Right atrium auricular region (tissue), 2 donors: ENCODE results near the gene TMEM178B. TPM values are rescaled to one million over a fixed set of nuclear protein-coding genes. Genes with fewer than 3 reads are reported as not detected.
A peak's percentile ranks its signal among the peaks of the same experiment; 100 is the strongest.

Experiments used
- DNase-seq: peaks from one replicate; pipeline ENCODE4 v3.0.0-alpha.2; 2019; ENCODE audit warnings: low spot score
- H3K27ac ChIP-seq, 2 donors: fragments of 200-600 bp; sonication (generic); 1 replicate in 1 of 2; 2 replicates in 1 of 2; pipeline ENCODE4 v1.5.1; 2016 to 2019
- H3K27me3 ChIP-seq, 2 donors: fragments of 200-600 bp; sonication (generic); one replicate each; pipeline versions ENCODE4 v1.5.1 to v1.6.0; 2017 to 2019
- H3K36me3 ChIP-seq: fragments of 200-600 bp; sonication (generic); one replicate; pipeline ENCODE4 v1.5.1; 2016
- H3K4me1 ChIP-seq, 2 donors: fragments of 200-600 bp; sonication (generic); one replicate each; pipeline versions ENCODE4 v1.5.1 to v1.6.0; 2017 to 2019
- H3K4me3 ChIP-seq, 2 donors: fragments of 200-600 bp; sonication (generic); 1 replicate in 1 of 2; 2 replicates in 1 of 2; pipeline ENCODE4 v1.5.1; 2017 to 2019; ENCODE audit warnings: mild to moderate bottlenecking in 1 of 2, moderate library complexity in 1 of 2
- H3K9me3 ChIP-seq, 2 donors: fragments of 200-600 bp; sonication (generic); one replicate each; pipeline ENCODE4 v1.5.1; 2019
- CTCF ChIP-seq, 2 donors: fragments of 200-600 bp; sonication (generic); IDR thresholded peaks; one replicate each; pipeline ENCODE4 v1.5.1; 2019; ENCODE audit warnings: antibody characterized with exemption in 2 of 2
- total RNA-seq, 2 donors: library from RNA; depleted of rRNA; stranded (reverse); fragments of >200 nt; gene quantifications; one replicate each; pipeline ENCODE4 v1.1.0, GENCODE V29; 2016

TMEM178B gene
- total RNA-seq, 2 donors from 2014 or later, result 15.8 to 48.7 TPM

DNA sequence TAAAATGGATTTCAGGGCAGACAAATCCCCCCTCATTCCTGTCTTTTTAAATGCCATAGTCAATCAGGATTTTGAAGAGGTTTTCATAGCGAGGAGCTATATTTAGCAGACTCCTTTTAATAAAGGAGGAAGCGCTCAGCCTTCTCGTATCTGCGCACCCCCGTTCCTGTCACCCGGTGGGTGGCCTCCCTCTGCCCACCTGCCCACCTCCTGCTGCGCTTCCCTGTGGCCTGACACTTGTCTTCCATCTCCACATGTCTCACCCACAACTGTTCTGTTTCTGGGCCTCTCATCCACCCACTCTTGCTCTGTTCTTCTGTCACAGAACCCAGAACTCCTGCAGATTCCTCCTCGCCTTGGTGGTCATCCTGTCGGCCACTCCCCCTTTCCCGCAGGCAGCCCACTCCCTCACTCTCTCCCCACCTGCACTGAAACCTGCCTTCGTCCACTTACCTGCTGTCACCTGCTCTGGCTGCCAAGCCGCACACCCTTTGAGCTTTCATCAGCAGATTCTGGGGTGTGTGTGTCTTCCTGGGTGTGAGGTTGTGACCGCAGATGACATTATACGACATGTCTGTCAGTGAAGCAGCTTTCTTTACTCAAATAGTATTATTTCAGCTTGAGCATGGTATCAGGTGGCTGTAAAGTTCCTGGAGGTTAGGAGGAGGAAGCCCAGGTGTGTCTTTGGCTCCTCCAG is 313.8 kb downstream of the TMEM178B start:
- TF ChIP-seq CTCF (IDR thresholded peaks at IDR 0.05), result no peak
- Histone ChIP-seq H3K36me3 (no peaks in the 10 kb centered on the region), H3K9me3 (no peaks in the 10 kb centered on the region), H3K27me3 (no peaks in the 10 kb centered on the region), H3K27ac (peak overlapping the region in 1 of 2 donors; percentile 48), H3K4me3 (no peak overlapping the region), H3K4me1 (peaks cover 0 to 25% of the 10 kb centered on the region in 2 donors)
- DNase-seq, result no peak

- H3K4me3 ChIP-seq, result no peak overlapping the region
- H3K36me3 ChIP-seq, result no peaks in the 10 kb centered on the region
- peaks cover 0 to 25% of the 10 kb centered on the region in 2 donors for H3K4me1 ChIP-seq
- no peaks in the 10 kb centered on the region for H3K9me3 ChIP-seq
- H3K27me3 ChIP-seq, result no peaks in the 10 kb centered on the region
- TF ChIP-seq CTCF (IDR thresholded peaks at IDR 0.05), result no peak
- peak overlapping the region in 1 of 2 donors; percentile 25 for H3K27ac ChIP-seq
- no peak for DNase-seq
Measured at GRCh38 chr7:141389140-141389796, 315.4 kb downstream of the TMEM178B start.

DNA sequence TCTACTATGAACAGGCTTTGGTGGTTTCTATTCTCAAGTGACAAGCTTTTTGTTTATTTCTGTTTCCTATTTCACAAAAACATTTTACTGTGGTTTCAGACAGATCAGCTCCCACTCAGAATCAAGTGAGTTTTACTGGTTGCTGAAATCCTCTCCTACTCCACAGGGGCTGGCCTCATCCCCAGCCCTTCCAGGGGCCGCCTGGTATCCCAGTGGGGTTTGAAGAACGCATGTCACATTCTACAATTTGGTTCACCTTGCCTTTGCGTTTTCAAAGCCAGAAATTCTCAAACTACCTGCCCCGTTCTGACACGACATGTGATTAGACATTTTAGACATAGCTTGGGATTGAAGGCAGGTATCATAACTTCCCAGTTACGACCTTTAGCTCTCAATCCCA is 316.5 kb downstream of the TMEM178B start:
- H3K4me1 ChIP-seq, result peaks cover 0 to 25% of the 10 kb centered on the region in 2 donors
- no peak overlapping the region for H3K4me3 ChIP-seq
- H3K9me3 ChIP-seq, result no peaks in the 10 kb centered on the region
- TF ChIP-seq CTCF (IDR thresholded peaks at IDR 0.05), result no peak
- H3K27ac ChIP-seq, result no peak overlapping the region
- no peak for DNase-seq
- H3K27me3 ChIP-seq, result no peaks in the 10 kb centered on the region
- H3K36me3 ChIP-seq, result no peaks in the 10 kb centered on the region

- no peak overlapping the region for H3K27ac ChIP-seq
- no peaks in the 10 kb centered on the region for H3K9me3 ChIP-seq
- peaks cover 0 to 20% of the 10 kb centered on the region in 2 donors for H3K4me1 ChIP-seq
- no peak for DNase-seq
- no peak for TF ChIP-seq CTCF (IDR thresholded peaks at IDR 0.05)
- no peaks in the 10 kb centered on the region for H3K36me3 ChIP-seq
- H3K4me3 ChIP-seq, result no peak overlapping the region
- no peaks in the 10 kb centered on the region for H3K27me3 ChIP-seq
Measured at GRCh38 chr7:141393056-141393455, 319.2 kb downstream of the TMEM178B start.

DNA sequence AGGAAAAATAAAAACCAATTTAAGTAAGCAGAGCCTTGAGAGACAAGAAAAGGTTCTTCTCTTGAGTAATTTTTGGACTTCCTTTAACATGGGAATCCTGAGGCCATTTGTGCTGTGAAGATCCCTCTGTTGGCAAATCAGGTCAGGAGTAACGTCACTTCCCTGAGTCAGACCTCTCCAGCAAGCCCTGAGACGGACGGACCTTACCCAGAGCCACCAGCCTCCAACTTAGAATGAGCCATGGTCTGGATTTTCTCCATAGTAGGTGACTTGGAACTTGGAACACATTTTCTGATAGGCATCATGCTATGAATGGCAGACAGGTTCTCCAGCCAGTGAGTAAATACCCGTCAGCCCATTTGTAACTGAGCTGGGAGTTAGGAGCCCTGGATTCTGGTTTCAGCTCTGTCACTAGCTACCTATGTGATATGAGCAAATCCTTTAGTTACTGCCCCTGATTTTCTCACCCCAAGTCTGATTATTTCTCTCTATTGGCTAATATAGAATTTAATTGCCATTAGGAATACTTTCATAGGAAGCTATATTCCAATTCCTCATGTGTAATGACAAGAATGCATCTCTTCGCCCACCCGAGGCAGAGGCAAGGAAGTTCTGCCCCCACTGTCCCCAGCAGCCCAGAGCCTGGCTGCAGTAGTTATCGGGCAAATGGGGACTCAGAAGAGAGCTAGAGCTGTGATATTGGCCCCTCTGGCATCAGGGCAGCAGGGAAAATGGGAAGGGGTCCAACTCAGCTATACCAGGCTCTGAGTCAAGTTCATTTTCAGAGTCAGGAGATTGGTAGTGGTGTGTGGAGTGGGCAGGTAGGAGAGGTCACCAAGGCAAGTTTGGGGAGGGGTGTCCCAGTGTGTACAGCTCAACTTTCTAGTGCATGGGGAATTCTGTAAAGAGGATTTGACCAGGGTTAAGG is 323.6 kb downstream of the TMEM178B start:
- no peaks in the 10 kb centered on the region for H3K27me3 ChIP-seq
- no peaks in the 10 kb centered on the region for H3K36me3 ChIP-seq
- no peak for TF ChIP-seq CTCF (IDR thresholded peaks at IDR 0.05)
- no peaks in the 10 kb centered on the region for H3K9me3 ChIP-seq
- DNase-seq, result no peak
- no peak overlapping the region for H3K4me3 ChIP-seq
- H3K27ac ChIP-seq, result peak overlapping the region in 1 of 2 donors; percentile 50
- H3K4me1 ChIP-seq, result peaks cover 0 to 24% of the 10 kb centered on the region in 2 donors
